ENCODE measurements around the gene EFCAB7. TPM values are rescaled to one million over a fixed set of nuclear protein-coding genes. Genes with fewer than 3 reads are reported as not detected.

Gene EFCAB7
- total RNA-seq: 10 to 100 TPM in 2 of 3 donors, 1 to 10 TPM in 1; 5.6 to 15.1 (median 12.5) TPM

GRCh38 chr1:63522891-63523728 is at the start of gene EFCAB7, which contains the start of gene ITGB3BP:
TSS of gene EFCAB7 (plus strand) at chr1:63523525. CDS start at chr1:63525573, 2,048 bp downstream.
TSS of gene ITGB3BP (minus strand) at chr1:63523225. CDS start at chr1:63523133, 92 bp downstream.
- peak; percentile 46 to 79 (median 69) for TF ChIP-seq POLR2AphosphoS5 (IDR thresholded peaks at IDR 0.05)
- TF ChIP-seq POLR2A (IDR thresholded peaks at IDR 0.05): no peak
- TF ChIP-seq CTCF (IDR thresholded peaks at IDR 0.05): no peak
- no peaks in the 10 kb centered on the region for H3K27me3 ChIP-seq
- DNase-seq (ENCODE audit: low spot score in 2 of 2): peak; percentile 73 to 79
- H3K9me3 ChIP-seq: no peaks in the 10 kb centered on the region
- H3K36me3 ChIP-seq: no peaks in the 10 kb centered on the region
- H3K4me3 ChIP-seq: peak within 1 kb of the TSS; percentile 70 to 79 (median 71)
- H3K4me1 ChIP-seq: peaks cover 0 to 3% of the 10 kb centered on the region in 2 donors
- peak within 1 kb of the TSS; percentile 94 to 96 for H3K27ac ChIP-seq
- intact Hi-C loops (cut with DNase I; ENCODE audit: low total_unique reads): no loop called here

GRCh38 chr1:63475761-63476160 is 47.6 kb upstream of the EFCAB7 start:
- intact Hi-C loops (cut with DNase I; ENCODE audit: low total_unique reads): no loop called here
- Histone ChIP-seq H3K9me3 (no peaks in the 10 kb centered on the region), H3K4me3 (no peak overlapping the region), H3K4me1 (no peaks in the 10 kb centered on the region), H3K27ac (no peak overlapping the region), H3K27me3 (no peaks in the 10 kb centered on the region), H3K36me3 (no peaks in the 10 kb centered on the region)
- TF ChIP-seq POLR2A (IDR thresholded peaks at IDR 0.05) (no peak), POLR2AphosphoS5 (IDR thresholded peaks at IDR 0.05) (no peak), CTCF (IDR thresholded peaks at IDR 0.05) (no peak)
- no peak for DNase-seq (ENCODE audit: low spot score in 2 of 2)

DNA sequence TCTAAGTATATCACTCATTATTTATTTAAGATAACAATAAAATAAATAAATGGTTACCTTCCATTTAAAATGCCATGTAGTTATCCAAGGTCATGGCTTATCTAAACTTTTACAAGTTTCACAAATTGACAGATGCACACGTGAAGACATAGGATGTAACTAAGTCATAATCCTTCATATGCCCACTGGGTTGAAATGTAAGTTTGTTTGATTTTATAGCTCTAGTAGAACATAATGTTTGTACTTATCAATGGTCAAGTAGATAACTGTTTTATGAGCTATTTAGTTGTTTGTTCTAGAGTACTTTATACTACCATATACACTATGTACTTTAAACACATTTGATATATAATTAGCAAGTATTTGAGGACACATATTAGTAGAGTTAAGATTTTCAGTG is 43.3 kb upstream of the EFCAB7 start:
- TF ChIP-seq POLR2A (IDR thresholded peaks at IDR 0.05) (no peak), POLR2AphosphoS5 (IDR thresholded peaks at IDR 0.05) (no peak), CTCF (IDR thresholded peaks at IDR 0.05) (no peak)
- no peak for DNase-seq (ENCODE audit: low spot score in 2 of 2)
- intact Hi-C loops (cut with DNase I; ENCODE audit: low total_unique reads): loop anchor here (10.0 kb wide), 1 partner anchor 755 kb away; no protein-coding TSS in a partner anchor
- no peaks in the 10 kb centered on the region for H3K4me1 ChIP-seq
- no peak overlapping the region for H3K27ac ChIP-seq
- no peak overlapping the region for H3K4me3 ChIP-seq
- no peaks in the 10 kb centered on the region for H3K36me3 ChIP-seq
- no peaks in the 10 kb centered on the region for H3K27me3 ChIP-seq
- H3K9me3 ChIP-seq: no peaks in the 10 kb centered on the region

DNA sequence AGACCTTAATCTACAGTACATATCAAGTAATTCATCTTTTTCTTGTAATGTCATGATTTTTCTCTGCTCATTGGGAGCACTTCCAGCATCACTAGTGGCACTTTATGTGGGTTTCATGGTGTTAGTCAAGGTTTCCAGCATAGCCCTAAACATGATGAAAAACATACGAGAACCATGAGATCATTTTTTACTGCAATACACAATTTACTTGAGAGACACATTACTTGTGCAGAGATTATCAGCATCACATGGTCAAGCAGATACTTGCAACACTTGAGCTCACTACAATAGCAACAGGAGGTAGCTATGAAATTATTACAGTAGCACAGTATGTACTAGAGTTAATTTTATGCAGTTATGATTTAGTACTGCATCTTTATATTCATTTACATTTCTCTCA is 36.7 kb upstream of the EFCAB7 start:
- DNase-seq (ENCODE audit: low spot score in 2 of 2): no peak
- Histone ChIP-seq H3K9me3 (no peaks in the 10 kb centered on the region), H3K4me3 (no peak overlapping the region), H3K27me3 (no peaks in the 10 kb centered on the region), H3K4me1 (no peaks in the 10 kb centered on the region), H3K27ac (no peak overlapping the region), H3K36me3 (no peaks in the 10 kb centered on the region)
- intact Hi-C loops (cut with DNase I; ENCODE audit: low total_unique reads): loop anchor here (10.0 kb wide), 1 partner anchor 748 kb away; no protein-coding TSS in a partner anchor
- TF ChIP-seq POLR2AphosphoS5 (IDR thresholded peaks at IDR 0.05) (no peak), CTCF (IDR thresholded peaks at IDR 0.05) (no peak), POLR2A (IDR thresholded peaks at IDR 0.05) (no peak)

Measured in breast epithelium (tissue), 4 donors.